CD14-positive monocyte (primary cell): ENCODE measurements around the gene OXLD1. TPM values are rescaled to one million over a fixed set of nuclear protein-coding genes. Genes with fewer than 3 reads are reported as not detected.

ENCODE experiments used
- DNase-seq, 3 donors: peaks; one replicate each; pipeline ENCODE4 v3.0.0-alpha.2; 2011 to 2022
- H2AFZ ChIP-seq: 2 replicates; pipeline ENCODE4 v1.6.0; 2012; ENCODE audit warnings: mild to moderate bottlenecking, low read depth, low read length, inconsistent platforms; ENCODE audit not compliant: insufficient read depth, poor library complexity, severe bottlenecking
- H3K27ac ChIP-seq, 2 donors: 1 replicate in 1 of 2; 2 replicates in 1 of 2; pipeline ENCODE4 v1.5.1; 2012 to 2013; ENCODE audit warnings: low read length in 2 of 2, control low read depth in 1 of 2, inconsistent platforms in 1 of 2, low read depth in 1 of 2, mild to moderate bottlenecking in 1 of 2
- H3K27me3 ChIP-seq, 2 donors: one replicate each; pipeline versions ENCODE4 v1.6.0 to v1.6.1; 2011 to 2013; ENCODE audit warnings: low read length in 2 of 2; ENCODE audit not compliant: control insufficient read depth in 2 of 2, insufficient read depth in 2 of 2
- H3K36me3 ChIP-seq, 2 donors: replicated peaks in 1 of 2; 1 replicate in 1 of 2; 2 replicates in 1 of 2; pipeline versions ENCODE4 v1.5.1 to v1.6.1; 2012 to 2013; ENCODE audit warnings: low read length in 2 of 2, control low read depth in 1 of 2, inconsistent platforms in 1 of 2, mild to moderate bottlenecking in 1 of 2; ENCODE audit not compliant: insufficient read depth in 2 of 2, control insufficient read depth in 1 of 2
- H3K4me1 ChIP-seq, 2 donors: 1 replicate in 1 of 2; 2 replicates in 1 of 2; pipeline versions ENCODE4 v1.5.1 to v1.6.1; 2012 to 2013; ENCODE audit warnings: low read length in 2 of 2, control low read depth in 1 of 2, inconsistent platforms in 1 of 2, mild to moderate bottlenecking in 1 of 2, moderate library complexity in 1 of 2; ENCODE audit not compliant: insufficient read depth in 2 of 2, control insufficient read depth in 1 of 2
- H3K4me2 ChIP-seq: replicated peaks from 2 replicates; pipeline ENCODE3; 2012; ENCODE audit warnings: low read length, moderate library complexity, mild to moderate bottlenecking; ENCODE audit not compliant: poor library complexity, severe bottlenecking; ENCODE audit errors: extremely low read depth
- H3K4me3 ChIP-seq, 3 experiments: fragments of 200-600 bp in 1 of 3; sonication (generic) in 1 of 3; replicated peaks in 1 of 3; 1 replicate in 2 of 3; 2 replicates in 1 of 3; pipeline ENCODE4 v1.5.1; 2011 to 2013; ENCODE audit warnings: low read length in 3 of 3, mild to moderate bottlenecking in 3 of 3, control low read depth in 2 of 3, low read depth in 2 of 3, inconsistent platforms in 1 of 3, moderate library complexity in 1 of 3
- H3K79me2 ChIP-seq: 2 replicates; pipeline ENCODE4 v1.6.0; 2012; ENCODE audit warnings: mild to moderate bottlenecking, control low read depth, inconsistent platforms, low read length, moderate library complexity; ENCODE audit not compliant: insufficient read depth
- H3K9ac ChIP-seq: 2 replicates; pipeline ENCODE4 v1.6.0; 2017; ENCODE audit warnings: low read length, mild to moderate bottlenecking; ENCODE audit not compliant: insufficient read depth, poor library complexity, severe bottlenecking
- H3K9me3 ChIP-seq, 2 donors: replicated peaks in 1 of 2; 1 replicate in 1 of 2; 2 replicates in 1 of 2; pipeline versions ENCODE4 v1.5.1 to v1.6.1; 2012 to 2013; ENCODE audit warnings: low read length in 2 of 2, control low read depth in 1 of 2; ENCODE audit not compliant: control insufficient read depth in 1 of 2, insufficient read depth in 1 of 2
- H4K20me1 ChIP-seq: 2 replicates; pipeline ENCODE4 v1.6.0; 2012; ENCODE audit warnings: mild to moderate bottlenecking, low read length, control low read depth, moderate library complexity; ENCODE audit not compliant: insufficient read depth
- H3K27ac Mint-ChIP-seq, 7 donors: one replicate each; pipeline ENCODE4 v1.8.0; 2020; ENCODE audit warnings: mild to moderate bottlenecking in 7 of 7, mixed read lengths in 7 of 7, moderate library complexity in 6 of 7, inconsistent platforms in 2 of 7
- H3K27me3 Mint-ChIP-seq, 3 donors: one replicate each; pipeline ENCODE4 v1.8.0; 2021 to 2022; ENCODE audit warnings: low read depth in 3 of 3, mild to moderate bottlenecking in 3 of 3, mixed read lengths in 3 of 3, moderate library complexity in 3 of 3, inconsistent platforms in 1 of 3
- H3K36me3 Mint-ChIP-seq, 2 donors: one replicate each; pipeline ENCODE4 v1.8.0; 2020; ENCODE audit warnings: mixed read lengths in 2 of 2, inconsistent platforms in 1 of 2, mild to moderate bottlenecking in 1 of 2
- H3K4me1 Mint-ChIP-seq: one replicate; pipeline ENCODE4 v1.8.0; 2020; ENCODE audit warnings: mild to moderate bottlenecking, mixed read lengths
- H3K4me3 Mint-ChIP-seq, 2 donors: one replicate each; pipeline ENCODE4 v1.8.0; 2020; ENCODE audit warnings: mild to moderate bottlenecking in 2 of 2, mixed read lengths in 2 of 2, moderate library complexity in 1 of 2
- H3K9me3 Mint-ChIP-seq, 7 donors: one replicate each; pipeline ENCODE4 v1.8.0; 2020 to 2022; ENCODE audit warnings: mixed read lengths in 7 of 7, mild to moderate bottlenecking in 6 of 7, moderate library complexity in 6 of 7, inconsistent platforms in 2 of 7
- CTCF ChIP-seq: fragments of 200-600 bp; IDR thresholded peaks from one replicate; pipeline ENCODE4 v1.8.0; 2022; ENCODE audit warnings: antibody characterized with exemption, mild to moderate bottlenecking
- WGBS: methylation state at CpG from one replicate; pipeline ENCODE4 v1.1.5; 2013; ENCODE audit warnings: missing lambda C conversion rate; ENCODE audit not compliant: insufficient coverage; 5-methylcytosine and 5-hydroxymethylcytosine counted together
- intact Hi-C, 2 donors: fragments of 100-400 bp; cut with micrococcal nuclease; formaldehyde crosslinking; loops; one replicate each; pipeline versions ENCODE4 v1.15.0 to v1.15.1; 2023
- polyA plus RNA-seq, 3 donors: library from polyadenylated mRNA; depleted of rRNA in 1 of 3; unstranded in 2 of 3; stranded (reverse) in 1 of 3; fragments of 300-500 nt in 2 of 3; fragments of >200 nt in 1 of 3; fragmentation: Illumina TruSeq in 2 of 3; gene quantifications; 1 replicate in 2 of 3; 2 replicates in 1 of 3; pipeline ENCODE4 v1.2.3, GENCODE V29; 2012 to 2021

OXLD1 gene
- polyA plus RNA-seq, 3 donors = 46.0 to 61.1 (median 51.8) TPM

- no peaks in the 10 kb centered on the region for H3K36me3 ChIP-seq
- peak overlapping the region; percentile 30 for H2AFZ ChIP-seq
- TF ChIP-seq CTCF = no peak
- Mint-ChIP-seq H3K9me3 (peaks cover 10 to 20% (median 14%) of the 10 kb centered on the region in 7 donors), H3K36me3 (peaks cover 2 to 6% of the 10 kb centered on the region in 2 donors), H3K4me1 (no peaks in the 10 kb centered on the region), H3K27me3 (peaks cover 27 to 34% (median 33%) of the 10 kb centered on the region in 3 donors), H3K4me3 (no peak overlapping the region), H3K27ac (no peak overlapping the region)
- DNase-seq = no peak
- no peak overlapping the region for H3K4me3 ChIP-seq
- 95% methylated on average over 11 of the region's 15 CpGs for WGBS
- intact Hi-C loops = no loop called here
- no peaks in the 10 kb centered on the region for H3K4me1 ChIP-seq
- H3K4me2 ChIP-seq = no peak overlapping the region
- no peak overlapping the region for H3K27ac ChIP-seq
- H3K9ac ChIP-seq = no peak overlapping the region
- no peaks in the 10 kb centered on the region for H4K20me1 ChIP-seq
- peaks cover 12 to 13% of the 10 kb centered on the region in 2 donors for H3K9me3 ChIP-seq
- no peaks in the 10 kb centered on the region for H3K79me2 ChIP-seq
- H3K27me3 ChIP-seq = peaks cover 11 to 27% of the 10 kb centered on the region in 2 donors
Measured at GRCh38 chr17:81644496-81644895, 21.9 kb downstream of the OXLD1 start.

GRCh38 chr17:81641825-81642489 is 24.4 kb downstream of the OXLD1 start:
- no peaks in the 10 kb centered on the region for H3K36me3 ChIP-seq
- Mint-ChIP-seq H3K9me3 (no peaks in the 10 kb centered on the region), H3K4me3 (no peak overlapping the region), H3K27ac (no peak overlapping the region), H3K27me3 (peaks cover 4 to 16% (median 9%) of the 10 kb centered on the region in 3 donors), H3K36me3 (no peaks in the 10 kb centered on the region), H3K4me1 (peaks cover 6% of the 10 kb centered on the region)
- no peak overlapping the region for H3K4me3 ChIP-seq
- H3K9me3 ChIP-seq = no peaks in the 10 kb centered on the region
- H3K27me3 ChIP-seq = peaks cover 0 to 5% of the 10 kb centered on the region in 2 donors
- WGBS = 94% methylated on average over 16 of the region's 17 CpGs
- no peak overlapping the region for H3K4me2 ChIP-seq
- no peak for TF ChIP-seq CTCF
- no peaks in the 10 kb centered on the region for H4K20me1 ChIP-seq
- H3K9ac ChIP-seq = no peak overlapping the region
- H3K27ac ChIP-seq = no peak overlapping the region
- no peak for DNase-seq
- H2AFZ ChIP-seq = no peak overlapping the region
- H3K4me1 ChIP-seq = peaks cover 6 to 7% of the 10 kb centered on the region in 2 donors
- no peaks in the 10 kb centered on the region for H3K79me2 ChIP-seq
- intact Hi-C loops = no loop called here
